HL-60/S4 treated with phorbol 12-myristate 13-acetate at 8.2 ng/mL for 4 days and 3 days (cell line): ENCODE results near the gene GLP1R.

ENCODE experiments used
- in situ Hi-C: fragments of 300-500 bp; cut with MboI; formaldehyde crosslinking; loops from 2 replicates; pipeline ENCODE4 v1.15.0; 2022; ENCODE audit warnings: low sequenced_read_pairs

The GLP1R gene

GRCh38 chr6:39048481-39049399, at the start of gene GLP1R:
TSS of gene GLP1R (plus strand) at chr6:39048781. CDS start at chr6:39048841, 60 bp downstream.
- in situ Hi-C loops, result no loop called here

- in situ Hi-C loops, result no loop called here
These were observed 45.5 kb upstream of the GLP1R start for GRCh38 chr6:39003072-39003471.

GRCh38 chr6:39003492-39003891, 45.1 kb upstream of the GLP1R start:
- in situ Hi-C loops, result no loop called here

GRCh38 chr6:39004801-39005200, 43.8 kb upstream of the GLP1R start:
- in situ Hi-C loops, result no loop called here

- in situ Hi-C loops, result no loop called here
These were observed 42.8 kb upstream of the GLP1R start for GRCh38 chr6:39005774-39006173.

- in situ Hi-C loops, result no loop called here
These were observed 41.0 kb upstream of the GLP1R start for GRCh38 chr6:39007575-39007974.

- in situ Hi-C loops, result no loop called here
These were observed 39.8 kb upstream of the GLP1R start for GRCh38 chr6:39008737-39009136.

GRCh38 chr6:39009476-39009875, 39.1 kb upstream of the GLP1R start:
- in situ Hi-C loops, result no loop called here

GRCh38 chr6:39016839-39017546, 31.6 kb upstream of the GLP1R start:
- in situ Hi-C loops, result no loop called here

GRCh38 chr6:39017547-39017880, 31.1 kb upstream of the GLP1R start:
- in situ Hi-C loops, result no loop called here

- in situ Hi-C loops, result no loop called here
These were observed 30.5 kb upstream of the GLP1R start for GRCh38 chr6:39018103-39018502.

GRCh38 chr6:39020136-39020535, 28.4 kb upstream of the GLP1R start:
- in situ Hi-C loops, result no loop called here

GRCh38 chr6:39021041-39021440, 27.5 kb upstream of the GLP1R start:
- in situ Hi-C loops, result no loop called here

- in situ Hi-C loops, result no loop called here
These were observed 26.8 kb upstream of the GLP1R start for GRCh38 chr6:39021779-39022178.

- in situ Hi-C loops, result no loop called here
These were observed 22.4 kb upstream of the GLP1R start for GRCh38 chr6:39026175-39026574.

GRCh38 chr6:39029156-39030011, 19.2 kb upstream of the GLP1R start:
- in situ Hi-C loops, result no loop called here

GRCh38 chr6:39035681-39036080, 12.9 kb upstream of the GLP1R start:
- in situ Hi-C loops, result no loop called here

- in situ Hi-C loops, result no loop called here
These were observed 11.5 kb upstream of the GLP1R start for GRCh38 chr6:39037082-39037508.

GRCh38 chr6:39037707-39038106, 10.9 kb upstream of the GLP1R start:
- in situ Hi-C loops, result no loop called here

GRCh38 chr6:39040080-39040673, 8.4 kb upstream of the GLP1R start:
- in situ Hi-C loops, result no loop called here

GRCh38 chr6:39041072-39041471, 7.5 kb upstream of the GLP1R start:
- in situ Hi-C loops, result no loop called here
